HCT116 (cell line): Measurements from ENCODE around the gene LINGO4. TPM values are rescaled to one million over a fixed set of nuclear protein-coding genes. Genes with fewer than 3 reads are reported as not detected.

Experiments
- ATAC-seq: fragments of 200-7000 bp; cut with Tn5 transposase; 2 replicates; pipeline ENCODE4 v1.9.1; 2020; ENCODE audit warnings: mild to moderate bottlenecking, moderate library complexity
- BruUV-seq: library from RNA; stranded (reverse); fragments of 400-500 nt; replicated peaks from 2 replicates; lab custom pipeline; 2021; lab: Mats Ljungman, UMichigan
- CTCF ChIA-PET: fragments of 300-600 bp; sonication (Branson Sonifier 250); formaldehyde crosslinking; loops from one replicate; lab custom pipeline; 2021; ENCODE audit warnings: antibody characterized with exemption; lab: Charles Lee
- POLR2A ChIA-PET: fragments of 300-600, 350-600 bp; sonication (Branson Sonifier 250); formaldehyde crosslinking; loops from one replicate; lab custom pipeline; 2021; ENCODE audit warnings: antibody characterized with exemption; lab: Charles Lee
- RAD21 ChIA-PET, 2 experiments: fragments of 300-600 bp; sonication (Branson Sonifier 250); formaldehyde crosslinking; loops; one replicate each; lab custom pipeline; 2023; ENCODE audit warnings: low total read pairs in 2 of 2; ENCODE audit not compliant: uncharacterized antibody in 2 of 2, unreplicated experiment in 2 of 2, low non-redundant PET in 1 of 2; lab: Charles Lee
- DNase-seq: peaks from one replicate; pipeline ENCODE4 v3.0.0-alpha.2; 2010; ENCODE audit warnings: low read depth, low spot score
- H2AFZ ChIP-seq: fragments of 200-600 bp; shearing (Covaris generic), sonication (generic); 2 replicates; pipeline ENCODE4 v1.6.1; 2017; ENCODE audit warnings: low read depth, mixed run types, mixed read lengths, antibody characterized with exemption, low read length; ENCODE audit not compliant: poor library complexity, severe bottlenecking
- H3K27ac ChIP-seq: 2 replicates; pipeline ENCODE4 v1.5.1; 2012; ENCODE audit warnings: low read depth, low read length
- H3K27me3 ChIP-seq: fragments of 200-600 bp; sonication (generic); 2 replicates; pipeline ENCODE4 v1.6.1; 2016; ENCODE audit warnings: mixed run types, low read length, mixed read lengths; ENCODE audit not compliant: insufficient read depth
- H3K36me3 ChIP-seq, 2 experiments: fragments of 200-500 bp in 1 of 2; fragments of 200-600 bp in 1 of 2; sonication (Bioruptor generic) in 1 of 2; sonication (generic) in 1 of 2; 2 replicates each; pipeline versions ENCODE4 v1.5.1 to v1.6.1; 2014 to 2016; ENCODE audit warnings: low read length in 2 of 2, inconsistent platforms in 1 of 2, mixed read lengths in 1 of 2, mixed run types in 1 of 2; ENCODE audit not compliant: insufficient read depth in 2 of 2, control insufficient read depth in 1 of 2
- H3K4me1 ChIP-seq, 2 experiments: fragments of 200-600 bp in 1 of 2; sonication (generic) in 1 of 2; 2 replicates each; pipeline versions ENCODE4 v1.5.1 to v1.6.1; 2012 to 2017; ENCODE audit warnings: low read length in 2 of 2, inconsistent platforms in 1 of 2, mild to moderate bottlenecking in 1 of 2, mixed read lengths in 1 of 2, mixed run types in 1 of 2, moderate library complexity in 1 of 2; ENCODE audit not compliant: insufficient read depth in 2 of 2, control insufficient read depth in 1 of 2
- H3K4me2 ChIP-seq: fragments of 200-600 bp; sonication (generic); 2 replicates; pipeline ENCODE4 v1.6.1; 2017; ENCODE audit warnings: mixed run types, low read length, mixed read lengths
- H3K4me3 ChIP-seq, 2 experiments: fragments of 200-600 bp in 1 of 2; sonication (generic) in 1 of 2; replicated peaks in 1 of 2; 2 replicates each; pipeline ENCODE4 v1.5.1; 2011 to 2016; ENCODE audit warnings: low read length in 2 of 2, control low read depth in 1 of 2, low read depth in 1 of 2, mild to moderate bottlenecking in 1 of 2, mixed read lengths in 1 of 2, mixed run types in 1 of 2
- H3K79me2 ChIP-seq: fragments of 200-600 bp; sonication (generic); 2 replicates; pipeline ENCODE4 v1.6.1; 2017; ENCODE audit warnings: mild to moderate bottlenecking, mixed run types, low read length, moderate library complexity, mixed read lengths; ENCODE audit not compliant: insufficient read depth
- H3K9ac ChIP-seq: fragments of 200-600 bp; sonication (generic); 2 replicates; pipeline ENCODE4 v1.6.1; 2016; ENCODE audit warnings: low read length, mixed read lengths
- H3K9me2 ChIP-seq: fragments of 200-600 bp; sonication (generic), shearing (Covaris generic); 2 replicates; pipeline ENCODE4 v1.6.1; 2017; ENCODE audit warnings: mixed run types, mild to moderate bottlenecking, moderate library complexity; ENCODE audit not compliant: insufficient read depth
- H3K9me3 ChIP-seq, 2 experiments: fragments of 200-500 bp in 1 of 2; fragments of 200-600 bp in 1 of 2; sonication (Bioruptor generic) in 1 of 2; sonication (generic) in 1 of 2; 2 replicates each; pipeline ENCODE4 v1.6.1; 2014 to 2017; ENCODE audit warnings: low read length in 2 of 2, mixed read lengths in 2 of 2, inconsistent platforms in 1 of 2, low read depth in 1 of 2, mild to moderate bottlenecking in 1 of 2, mixed run types in 1 of 2, moderate library complexity in 1 of 2; ENCODE audit not compliant: control insufficient read depth in 1 of 2, insufficient read depth in 1 of 2
- H4K20me1 ChIP-seq: fragments of 200-600 bp; sonication (generic), shearing (Covaris generic); 2 replicates; pipeline ENCODE4 v1.6.1; 2017; ENCODE audit warnings: mixed run types, mild to moderate bottlenecking, moderate library complexity; ENCODE audit not compliant: insufficient read depth
- CEBPB ChIP-seq: IDR thresholded peaks from 2 replicates; pipeline ENCODE4 v1.6.1; 2012; ENCODE audit warnings: low read depth
- EZH2phosphoT487 ChIP-seq: fragments of 200-600 bp; IDR thresholded peaks from 2 replicates; pipeline ENCODE4 v1.6.1; 2018; ENCODE audit warnings: antibody characterized with exemption, borderline replicate concordance
- FOSL1 ChIP-seq: IDR thresholded peaks from 2 replicates; pipeline ENCODE4 v1.6.1; 2012; ENCODE audit warnings: low read depth
- JUND ChIP-seq: IDR thresholded peaks from 2 replicates; pipeline ENCODE4 v1.6.1; 2012
- POLR2A ChIP-seq: IDR thresholded peaks from 2 replicates; pipeline ENCODE4 v1.7.0; 2011; ENCODE audit warnings: borderline replicate concordance; ENCODE audit not compliant: insufficient read depth, insufficient read length; ENCODE audit errors: extremely low read depth
- POLR2AphosphoS5 ChIP-seq: IDR thresholded peaks from 2 replicates; pipeline ENCODE4 v1.6.1; 2011; ENCODE audit warnings: mild to moderate bottlenecking, low read depth, low read length, moderate library complexity
- RAD21 ChIP-seq: IDR thresholded peaks from 2 replicates; pipeline ENCODE4 v1.6.1; 2012; ENCODE audit warnings: low read depth, mild to moderate bottlenecking
- SIN3A ChIP-seq: IDR thresholded peaks from 2 replicates; pipeline ENCODE4 v1.6.1; 2012; ENCODE audit warnings: low read depth
- SP1 ChIP-seq: IDR thresholded peaks from 2 replicates; pipeline ENCODE4 v1.6.1; 2012; ENCODE audit warnings: low read depth
- TCF7L2 ChIP-seq: IDR thresholded peaks from 2 replicates; pipeline ENCODE4 v1.7.0; 2011; ENCODE audit warnings: borderline replicate concordance, inconsistent platforms; ENCODE audit not compliant: insufficient read depth, insufficient read length; ENCODE audit errors: extremely low read depth
- YY1 ChIP-seq: IDR thresholded peaks from 2 replicates; pipeline ENCODE4 v1.6.1; 2011; ENCODE audit warnings: low read length, low read depth, moderate library complexity, mild to moderate bottlenecking; ENCODE audit not compliant: insufficient replicate concordance; ENCODE audit errors: extremely low read depth
- ZNF274 ChIP-seq: fragments of 200-500 bp; sonication (Bioruptor generic); IDR thresholded peaks from 2 replicates; pipeline ENCODE4 v1.6.1; 2014; ENCODE audit warnings: mild to moderate bottlenecking, low read depth, low read length, inconsistent platforms
- intact Hi-C: fragments of 100-400 bp; cut with micrococcal nuclease; formaldehyde crosslinking; loops from 2 replicates; pipeline ENCODE4 v1.10.0; 2022
- total RNA-seq: library from RNA; stranded (reverse); gene quantifications from one replicate; pipeline ENCODE4 v1.2.1, GENCODE V29; 2021; ENCODE audit not compliant: unreplicated experiment
- TF ChIP-seq, protein P1 (sequence below): IDR thresholded peaks from 2 replicates; pipeline ENCODE4 v1.6.1; 2011; ENCODE audit warnings: mild to moderate bottlenecking, low read length, moderate library complexity; ENCODE audit not compliant: insufficient replicate concordance; ENCODE audit errors: extremely low read depth
- TF ChIP-seq, protein P2 (sequence below): IDR thresholded peaks from 2 replicates; pipeline ENCODE4 v1.6.1; 2012
- TF ChIP-seq, protein P3 (sequence below): IDR thresholded peaks from 2 replicates; pipeline ENCODE4 v1.6.1; 2012; ENCODE audit warnings: low read depth
- TF ChIP-seq, protein P4 (sequence below): IDR thresholded peaks from 2 replicates; pipeline ENCODE4 v1.6.1; 2012

Gene LINGO4
- total RNA-seq, 1 experiment from 2014 or later, result not detected

DNA sequence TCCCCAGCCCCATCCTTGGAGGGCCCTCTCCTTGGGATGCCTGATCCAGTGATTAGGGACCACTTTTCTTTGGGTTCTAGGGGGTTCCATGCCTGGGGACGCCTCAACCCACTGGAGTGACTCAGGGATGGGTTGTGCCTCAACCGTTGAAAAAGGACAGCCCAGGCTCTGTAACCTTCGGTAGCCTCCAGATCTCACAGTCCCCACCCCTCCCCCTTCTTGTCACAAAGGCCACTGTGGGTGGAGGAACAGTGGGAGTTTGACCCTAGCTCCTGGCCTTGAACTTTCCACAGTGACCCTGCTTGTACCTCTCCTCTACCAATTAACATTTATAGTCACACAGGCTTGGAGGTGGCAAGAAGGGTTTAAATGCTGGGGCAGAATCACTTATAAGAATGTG, 29.0 kb upstream of the LINGO4 start:
- RAD21 ChIA-PET, result no interaction called here
- no peak for ATAC-seq
- Histone ChIP-seq H3K27ac (no peak overlapping the region), H4K20me1 (no peaks in the 10 kb centered on the region), H2AFZ (no peak overlapping the region), H3K27me3 (no peaks in the 10 kb centered on the region), H3K79me2 (no peaks in the 10 kb centered on the region), H3K4me1 (peaks cover 17 to 58% of the 10 kb centered on the region in 2 experiments), H3K9me3 (no peaks in the 10 kb centered on the region), H3K4me2 (no peak overlapping the region), H3K9me2 (no peaks in the 10 kb centered on the region), H3K36me3 (no peaks in the 10 kb centered on the region), H3K4me3 (no peak overlapping the region), H3K9ac (no peak overlapping the region)
- no peak for TF ChIP-seq ZNF274
- no peak for TF ChIP-seq JUND
- no peak for TF ChIP-seq SIN3A
- no peak for TF ChIP-seq POLR2A
- TF ChIP-seq YY1, result no peak
- no peak for TF ChIP-seq EZH2phosphoT487
- no peak for TF ChIP-seq FOSL1
- TF ChIP-seq, protein P1, sequence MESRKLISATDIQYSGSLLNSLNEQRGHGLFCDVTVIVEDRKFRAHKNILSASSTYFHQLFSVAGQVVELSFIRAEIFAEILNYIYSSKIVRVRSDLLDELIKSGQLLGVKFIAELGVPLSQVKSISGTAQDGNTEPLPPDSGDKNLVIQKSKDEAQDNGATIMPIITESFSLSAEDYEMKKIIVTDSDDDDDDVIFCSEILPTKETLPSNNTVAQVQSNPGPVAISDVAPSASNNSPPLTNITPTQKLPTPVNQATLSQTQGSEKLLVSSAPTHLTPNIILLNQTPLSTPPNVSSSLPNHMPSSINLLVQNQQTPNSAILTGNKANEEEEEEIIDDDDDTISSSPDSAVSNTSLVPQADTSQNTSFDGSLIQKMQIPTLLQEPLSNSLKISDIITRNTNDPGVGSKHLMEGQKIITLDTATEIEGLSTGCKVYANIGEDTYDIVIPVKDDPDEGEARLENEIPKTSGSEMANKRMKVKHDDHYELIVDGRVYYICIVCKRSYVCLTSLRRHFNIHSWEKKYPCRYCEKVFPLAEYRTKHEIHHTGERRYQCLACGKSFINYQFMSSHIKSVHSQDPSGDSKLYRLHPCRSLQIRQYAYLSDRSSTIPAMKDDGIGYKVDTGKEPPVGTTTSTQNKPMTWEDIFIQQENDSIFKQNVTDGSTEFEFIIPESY, result no peak
- no peak for TF ChIP-seq SP1
- TF ChIP-seq, protein P2, sequence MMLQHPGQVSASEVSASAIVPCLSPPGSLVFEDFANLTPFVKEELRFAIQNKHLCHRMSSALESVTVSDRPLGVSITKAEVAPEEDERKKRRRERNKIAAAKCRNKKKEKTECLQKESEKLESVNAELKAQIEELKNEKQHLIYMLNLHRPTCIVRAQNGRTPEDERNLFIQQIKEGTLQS, result no peak
- no peak for TF ChIP-seq CEBPB
- TF ChIP-seq, protein P3, sequence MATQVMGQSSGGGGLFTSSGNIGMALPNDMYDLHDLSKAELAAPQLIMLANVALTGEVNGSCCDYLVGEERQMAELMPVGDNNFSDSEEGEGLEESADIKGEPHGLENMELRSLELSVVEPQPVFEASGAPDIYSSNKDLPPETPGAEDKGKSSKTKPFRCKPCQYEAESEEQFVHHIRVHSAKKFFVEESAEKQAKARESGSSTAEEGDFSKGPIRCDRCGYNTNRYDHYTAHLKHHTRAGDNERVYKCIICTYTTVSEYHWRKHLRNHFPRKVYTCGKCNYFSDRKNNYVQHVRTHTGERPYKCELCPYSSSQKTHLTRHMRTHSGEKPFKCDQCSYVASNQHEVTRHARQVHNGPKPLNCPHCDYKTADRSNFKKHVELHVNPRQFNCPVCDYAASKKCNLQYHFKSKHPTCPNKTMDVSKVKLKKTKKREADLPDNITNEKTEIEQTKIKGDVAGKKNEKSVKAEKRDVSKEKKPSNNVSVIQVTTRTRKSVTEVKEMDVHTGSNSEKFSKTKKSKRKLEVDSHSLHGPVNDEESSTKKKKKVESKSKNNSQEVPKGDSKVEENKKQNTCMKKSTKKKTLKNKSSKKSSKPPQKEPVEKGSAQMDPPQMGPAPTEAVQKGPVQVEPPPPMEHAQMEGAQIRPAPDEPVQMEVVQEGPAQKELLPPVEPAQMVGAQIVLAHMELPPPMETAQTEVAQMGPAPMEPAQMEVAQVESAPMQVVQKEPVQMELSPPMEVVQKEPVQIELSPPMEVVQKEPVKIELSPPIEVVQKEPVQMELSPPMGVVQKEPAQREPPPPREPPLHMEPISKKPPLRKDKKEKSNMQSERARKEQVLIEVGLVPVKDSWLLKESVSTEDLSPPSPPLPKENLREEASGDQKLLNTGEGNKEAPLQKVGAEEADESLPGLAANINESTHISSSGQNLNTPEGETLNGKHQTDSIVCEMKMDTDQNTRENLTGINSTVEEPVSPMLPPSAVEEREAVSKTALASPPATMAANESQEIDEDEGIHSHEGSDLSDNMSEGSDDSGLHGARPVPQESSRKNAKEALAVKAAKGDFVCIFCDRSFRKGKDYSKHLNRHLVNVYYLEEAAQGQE, result no peak
- no peak for TF ChIP-seq TCF7L2
- no peak for TF ChIP-seq POLR2AphosphoS5
- TF ChIP-seq, protein P4, sequence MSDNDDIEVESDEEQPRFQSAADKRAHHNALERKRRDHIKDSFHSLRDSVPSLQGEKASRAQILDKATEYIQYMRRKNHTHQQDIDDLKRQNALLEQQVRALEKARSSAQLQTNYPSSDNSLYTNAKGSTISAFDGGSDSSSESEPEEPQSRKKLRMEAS, result no peak
- TF ChIP-seq RAD21, result no peak
- no peak for DNase-seq
- no TSS peak for BruUV-seq
- CTCF ChIA-PET, result no interaction called here
- POLR2A ChIA-PET, result no interaction called here
- intact Hi-C loops, result no loop called here
